Vagina (tissue), 2 donors: ENCODE results near the gene OR6K6.

Experiments
- CTCF ChIP-seq, 3 experiments: fragments of 450-650 bp in 2 of 3; fragments of 200-600 bp in 1 of 3; sonication (generic) in 1 of 3; IDR thresholded peaks; one replicate each; pipeline ENCODE4 v1.5.1; 2017 to 2019; ENCODE audit warnings: antibody characterized with exemption in 3 of 3, mild to moderate bottlenecking in 2 of 3, moderate library complexity in 2 of 3
- POLR2AphosphoS5 ChIP-seq, 2 donors: sonication (generic); formaldehyde crosslinking; IDR thresholded peaks; one replicate each; pipeline ENCODE4 v1.9.0; 2017; ENCODE audit warnings: antibody characterized with exemption in 2 of 2, mild to moderate bottlenecking in 2 of 2, low read depth in 1 of 2; ENCODE audit not compliant: insufficient read depth in 1 of 2

DNA sequence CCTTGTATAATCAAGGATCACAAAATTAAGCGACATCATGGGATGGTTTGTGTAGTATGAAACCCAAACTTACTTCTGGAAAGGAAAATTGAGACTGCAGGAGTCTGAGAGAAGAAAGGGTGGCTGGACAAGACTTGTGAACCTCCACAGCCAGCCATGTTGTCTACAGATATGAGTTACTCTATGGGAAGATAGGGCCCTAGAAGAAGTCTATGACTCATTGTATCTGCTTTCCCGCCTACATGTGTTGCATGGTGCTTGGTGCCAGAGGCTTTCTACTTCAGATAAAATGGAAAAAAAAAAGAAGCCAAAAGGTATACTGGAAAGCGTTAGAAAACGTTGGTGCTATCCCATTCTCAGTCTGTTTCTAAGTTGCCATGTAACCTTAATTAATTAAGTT is 45.2 kb downstream of the OR6K6 start:
- TF ChIP-seq CTCF (IDR thresholded peaks at IDR 0.05) = no peak
- TF ChIP-seq POLR2AphosphoS5 (IDR thresholded peaks at IDR 0.05; ENCODE audit: insufficient read depth in 1 of 2, low read depth in 1 of 2) = no peak
